CD1c-positive myeloid dendritic cell (primary cell): ENCODE data around the gene CRY2.

Experiments
- DNase-seq: peaks from one replicate; pipeline ENCODE4 v3.0.0-alpha.2; 2016; ENCODE audit errors: extremely low spot score

The CRY2 gene

GRCh38 chr11:45847911-45848316 lies 639 bp downstream of the CRY2 start:
- peak; percentile 52 for DNase-seq

- no peak for DNase-seq
Observed at GRCh38 chr11:45848654-45849081, 1.4 kb downstream of the CRY2 start.

GRCh38 chr11:45850446-45850845 lies 3.2 kb downstream of the CRY2 start:
- no peak for DNase-seq

GRCh38 chr11:45851228-45851627 lies 4.0 kb downstream of the CRY2 start:
- DNase-seq, result no peak

- DNase-seq, result no peak
Observed at GRCh38 chr11:45852018-45852711, 4.9 kb downstream of the CRY2 start.

- DNase-seq, result no peak
Observed at GRCh38 chr11:45852712-45853101, 5.4 kb downstream of the CRY2 start.

- no peak for DNase-seq
Observed at GRCh38 chr11:45853332-45854219, 6.3 kb downstream of the CRY2 start.

GRCh38 chr11:45855308-45855707 lies 8.0 kb downstream of the CRY2 start:
- DNase-seq, result no peak

- DNase-seq, result no peak
Observed at GRCh38 chr11:45856044-45856468, 8.8 kb downstream of the CRY2 start.

- peak; percentile 81 for DNase-seq
Observed at GRCh38 chr11:45857961-45858474, 10.7 kb downstream of the CRY2 start.

GRCh38 chr11:45858751-45859398 lies 11.6 kb downstream of the CRY2 start:
- no peak for DNase-seq

GRCh38 chr11:45859661-45860140 lies 12.4 kb downstream of the CRY2 start:
- no peak for DNase-seq

- no peak for DNase-seq
Observed at GRCh38 chr11:45860348-45860747, 13.1 kb downstream of the CRY2 start.

GRCh38 chr11:45860764-45861510 lies 13.7 kb downstream of the CRY2 start:
- no peak for DNase-seq

- no peak for DNase-seq
Observed at GRCh38 chr11:45864041-45864440, 16.8 kb downstream of the CRY2 start.

GRCh38 chr11:45869551-45869950 lies 22.3 kb downstream of the CRY2 start:
- DNase-seq, result no peak

- no peak for DNase-seq
Observed at GRCh38 chr11:45870706-45871105, 23.4 kb downstream of the CRY2 start.

- no peak for DNase-seq
Observed at GRCh38 chr11:45871638-45872037, 24.4 kb downstream of the CRY2 start.

- peak; percentile 42 for DNase-seq
Observed at GRCh38 chr11:45872651-45873356, 25.5 kb downstream of the CRY2 start.

- DNase-seq, result no peak
Observed at GRCh38 chr11:45876401-45876800, 29.1 kb downstream of the CRY2 start.

- no peak for DNase-seq
Observed at GRCh38 chr11:45877221-45877620, 29.9 kb downstream of the CRY2 start.
